ENCODE data around the gene ZNF385B.

- TF ChIP-seq GATA3 (IDR thresholded peaks at IDR 0.05; ENCODE audit: low read depth, low read length) (no peak), GATA2 (IDR thresholded peaks at IDR 0.05; ENCODE audit: low read depth, low read length) (no peak)
Measured at GRCh38 chr2:179449010-179449409, 412.4 kb downstream of the ZNF385B start.
